Measurements from ENCODE around the gene MYO3A.

DNA sequence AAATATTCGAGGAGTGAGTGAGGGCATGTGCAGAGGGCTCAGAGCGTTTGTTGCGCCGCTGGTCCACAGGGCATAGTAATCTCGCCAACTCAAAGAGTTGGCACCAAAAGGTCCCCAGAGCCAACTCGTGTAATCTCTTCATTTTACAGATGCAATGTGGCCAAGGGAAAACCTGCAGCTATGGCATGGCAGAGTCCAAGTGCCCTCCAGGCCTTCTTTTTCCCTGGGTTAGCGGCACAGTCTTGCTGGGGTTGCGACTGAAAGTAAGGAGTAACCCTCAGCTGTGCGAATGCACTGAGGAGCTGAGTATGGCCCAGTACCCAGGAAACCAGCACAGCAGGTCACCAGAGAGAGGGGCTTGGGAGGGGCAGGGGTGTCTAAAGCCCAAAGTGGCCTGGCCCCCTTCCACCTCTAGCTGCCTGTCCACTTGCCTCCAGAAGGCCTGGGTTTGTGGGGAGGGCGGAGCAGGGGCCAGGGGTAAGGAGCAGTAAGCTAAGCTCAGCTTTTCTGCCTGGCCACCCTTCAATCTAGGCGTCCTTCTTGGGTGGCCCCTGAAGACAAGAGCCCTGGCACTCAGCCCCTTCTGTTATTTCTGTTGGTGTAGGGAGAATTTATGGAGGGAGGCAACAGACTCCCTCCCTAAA is 279.2 kb downstream of the MYO3A start:
- TF ChIP-seq ELF4 (IDR thresholded peaks at IDR 0.05) (no peak), BHLHE40 (IDR thresholded peaks at IDR 0.05; ENCODE audit: borderline replicate concordance) (no peak), TARDBP (IDR thresholded peaks at IDR 0.05) (no peak), ARNT (IDR thresholded peaks at IDR 0.05) (no peak), FOXK2 (IDR thresholded peaks at IDR 0.05) (no peak), HDGF (IDR thresholded peaks at IDR 0.05; ENCODE audit: borderline replicate concordance) (no peak), SP1 (IDR thresholded peaks at IDR 0.05) (no peak), ZNF384 (IDR thresholded peaks at IDR 0.05) (no peak), CTBP1 (IDR thresholded peaks at IDR 0.05; ENCODE audit: borderline replicate concordance) (no peak), FOXM1 (IDR thresholded peaks at IDR 0.05; ENCODE audit: borderline replicate concordance) (no peak), SUZ12 (IDR thresholded peaks at IDR 0.05) (no peak), LEF1 (IDR thresholded peaks at IDR 0.05; ENCODE audit: borderline replicate concordance) (no peak), PKNOX1 (IDR thresholded peaks at IDR 0.05) (no peak), NFRKB (IDR thresholded peaks at IDR 0.05) (no peak)
